Uterus (tissue), 4 donors: ENCODE measurements around the gene RARS2. TPM values are rescaled to one million over a fixed set of nuclear protein-coding genes. Genes with fewer than 3 reads are reported as not detected.

Experiments used
- DNase-seq, 2 donors: peaks; one replicate each; pipeline ENCODE4 v3.0.0-alpha.2; 2019 to 2020
- H3K27ac ChIP-seq, 2 donors: fragments of 200-600 bp; sonication (generic); 1 replicate in 1 of 2; 2 replicates in 1 of 2; pipeline ENCODE4 v1.5.1; 2016 to 2018
- H3K27me3 ChIP-seq, 2 donors: fragments of 200-600 bp; sonication (generic); one replicate each; pipeline ENCODE4 v1.5.1; 2018 to 2019; ENCODE audit warnings: control low read depth in 1 of 2
- H3K36me3 ChIP-seq, 2 donors: fragments of 200-600 bp; sonication (generic); one replicate each; pipeline ENCODE4 v1.5.1; 2019; ENCODE audit warnings: control low read depth in 1 of 2
- H3K4me1 ChIP-seq, 2 donors: fragments of 200-600 bp; sonication (generic); one replicate each; pipeline ENCODE4 v1.5.1; 2018 to 2019; ENCODE audit warnings: control low read depth in 1 of 2
- H3K4me3 ChIP-seq, 2 donors: fragments of 200-600 bp; sonication (generic); 1 replicate in 1 of 2; 2 replicates in 1 of 2; pipeline ENCODE4 v1.5.1; 2018 to 2019; ENCODE audit warnings: mild to moderate bottlenecking in 1 of 2
- H3K9me3 ChIP-seq, 2 donors: fragments of 200-600 bp; sonication (generic); one replicate each; pipeline ENCODE4 v1.5.1; 2019; ENCODE audit warnings: control low read depth in 1 of 2
- POLR2A ChIP-seq, 2 donors: fragments of 450-650 bp; IDR thresholded peaks; one replicate each; pipeline ENCODE4 v1.6.1; 2016; ENCODE audit warnings: antibody characterized with exemption in 2 of 2, mild to moderate bottlenecking in 1 of 2, moderate library complexity in 1 of 2
- intact Hi-C: fragments of 100-400 bp; cut with DNase I; formaldehyde crosslinking; loops from one replicate; pipeline ENCODE4 v1.15.1; 2023; ENCODE audit warnings: low total_unique reads
- small RNA-seq: library from RNA; depleted of rRNA; stranded (forward); fragments of <200 nt; gene quantifications from one replicate; pipeline ENCODE3, GENCODE V24; 2016
- total RNA-seq, 4 donors: library from RNA; depleted of rRNA in 3 of 4; stranded (reverse); fragments of >200 nt in 3 of 4; gene quantifications; one replicate each; pipeline versions ENCODE4 v1.1.0 to v1.2.4, GENCODE V29; 2014 to 2023
- TF ChIP-seq, protein P1 (sequence below), 4 experiments: fragments of 200-600 bp in 2 of 4; fragments of 450-650 bp in 2 of 4; sonication (generic) in 2 of 4; IDR thresholded peaks; one replicate each; pipeline ENCODE4 v1.5.1; 2016 to 2019; ENCODE audit warnings: antibody characterized with exemption in 4 of 4, mild to moderate bottlenecking in 2 of 4, moderate library complexity in 1 of 4
- donor health status: DM: yes; HTN: yes; CAD: no.

The RARS2 gene
- total RNA-seq, 4 donors from 2014 or later: 15.6 to 61.3 (median 44.1) TPM

GRCh38 chr6:87473419-87473903, 116.3 kb downstream of the RARS2 start:
- Histone ChIP-seq H3K36me3 (no peaks in the 10 kb centered on the region), H3K4me1 (peaks cover 0 to 5% of the 10 kb centered on the region in 2 donors), H3K9me3 (no peaks in the 10 kb centered on the region), H3K27me3 (no peaks in the 10 kb centered on the region), H3K4me3 (peak overlapping the region; percentile 60 to 80), H3K27ac (peak overlapping the region; percentile 90 to 93)
- intact Hi-C loops: no loop called here
- TF ChIP-seq, protein P1, sequence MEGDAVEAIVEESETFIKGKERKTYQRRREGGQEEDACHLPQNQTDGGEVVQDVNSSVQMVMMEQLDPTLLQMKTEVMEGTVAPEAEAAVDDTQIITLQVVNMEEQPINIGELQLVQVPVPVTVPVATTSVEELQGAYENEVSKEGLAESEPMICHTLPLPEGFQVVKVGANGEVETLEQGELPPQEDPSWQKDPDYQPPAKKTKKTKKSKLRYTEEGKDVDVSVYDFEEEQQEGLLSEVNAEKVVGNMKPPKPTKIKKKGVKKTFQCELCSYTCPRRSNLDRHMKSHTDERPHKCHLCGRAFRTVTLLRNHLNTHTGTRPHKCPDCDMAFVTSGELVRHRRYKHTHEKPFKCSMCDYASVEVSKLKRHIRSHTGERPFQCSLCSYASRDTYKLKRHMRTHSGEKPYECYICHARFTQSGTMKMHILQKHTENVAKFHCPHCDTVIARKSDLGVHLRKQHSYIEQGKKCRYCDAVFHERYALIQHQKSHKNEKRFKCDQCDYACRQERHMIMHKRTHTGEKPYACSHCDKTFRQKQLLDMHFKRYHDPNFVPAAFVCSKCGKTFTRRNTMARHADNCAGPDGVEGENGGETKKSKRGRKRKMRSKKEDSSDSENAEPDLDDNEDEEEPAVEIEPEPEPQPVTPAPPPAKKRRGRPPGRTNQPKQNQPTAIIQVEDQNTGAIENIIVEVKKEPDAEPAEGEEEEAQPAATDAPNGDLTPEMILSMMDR (IDR thresholded peaks at IDR 0.05): no peak
- TF ChIP-seq POLR2A (IDR thresholded peaks at IDR 0.05): no peak
- DNase-seq: no peak

DNA sequence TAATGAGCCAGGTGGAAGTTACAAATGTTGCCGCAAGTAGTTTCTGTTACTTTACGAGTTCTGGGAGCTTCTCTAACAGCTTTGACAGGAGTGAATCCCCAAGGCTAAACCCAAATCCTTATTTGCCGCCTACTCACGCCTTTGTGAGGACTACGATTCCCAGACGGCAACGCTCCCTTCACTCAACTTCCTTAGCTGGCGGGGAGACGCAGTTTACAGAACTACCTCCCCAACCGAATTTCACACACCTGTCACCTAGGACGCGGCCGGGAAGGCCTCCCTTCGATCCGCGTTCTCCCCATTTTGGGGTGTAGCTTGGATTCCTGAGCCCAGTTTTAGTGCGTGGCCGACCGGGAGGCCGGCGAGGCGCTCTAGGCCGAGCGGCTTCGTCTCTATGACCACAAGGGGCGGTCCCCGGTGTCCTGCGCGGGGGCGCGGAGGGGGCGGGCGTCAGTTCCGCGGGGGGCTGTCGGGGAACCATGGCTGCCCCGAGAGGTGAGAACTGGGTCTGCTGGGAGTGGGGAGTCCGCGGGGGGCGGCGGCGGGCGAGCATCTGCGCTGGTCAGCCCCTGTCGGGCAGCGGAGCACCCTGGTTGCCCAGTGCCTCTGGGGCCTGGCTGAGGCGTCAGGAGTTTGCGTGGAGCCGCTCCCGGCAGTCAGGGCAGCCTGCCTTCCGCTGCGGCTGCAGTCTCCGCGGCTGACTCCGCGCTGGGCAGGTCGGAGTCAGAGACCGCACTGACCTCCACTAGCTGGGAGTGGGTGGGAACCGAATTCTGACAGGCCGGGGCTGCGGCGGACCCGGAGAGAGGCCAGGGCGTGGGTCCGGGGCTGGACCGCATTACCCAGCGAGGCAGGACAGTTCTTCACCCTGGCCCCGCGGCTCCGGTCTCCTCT, 117.0 kb downstream of the RARS2 start, which contains the start of gene SLC35A1:
Gene SLC35A1 (plus strand): TSS at position 450 of the 894 bp plus-strand sequence. CDS start 30 bp downstream, at position 480.
- H3K4me1 ChIP-seq: peaks cover 0 to 5% of the 10 kb centered on the region in 2 donors
- H3K27ac ChIP-seq: peak within 1 kb of the TSS; percentile 90 to 93
- H3K36me3 ChIP-seq: no peaks in the 10 kb centered on the region
- DNase-seq: peak; percentile 81 to 84
- H3K9me3 ChIP-seq: no peaks in the 10 kb centered on the region
- intact Hi-C loops: no loop called here
- peak within 1 kb of the TSS; percentile 60 to 80 for H3K4me3 ChIP-seq
- peak; percentile 34 to 71 for TF ChIP-seq POLR2A (IDR thresholded peaks at IDR 0.05)
- TF ChIP-seq, protein P1 (IDR thresholded peaks at IDR 0.05): peak; percentile 19 to 52 (median 28)
- H3K27me3 ChIP-seq: no peaks in the 10 kb centered on the region

GRCh38 chr6:87465051-87465450, 124.7 kb downstream of the RARS2 start:
- no peak overlapping the region for H3K27ac ChIP-seq
- TF ChIP-seq, protein P1 (IDR thresholded peaks at IDR 0.05): no peak
- TF ChIP-seq POLR2A (IDR thresholded peaks at IDR 0.05): no peak
- DNase-seq: no peak
- H3K9me3 ChIP-seq: no peaks in the 10 kb centered on the region
- H3K4me1 ChIP-seq: no peaks in the 10 kb centered on the region
- no peaks in the 10 kb centered on the region for H3K27me3 ChIP-seq
- no peaks in the 10 kb centered on the region for H3K36me3 ChIP-seq
- intact Hi-C loops: no loop called here
- H3K4me3 ChIP-seq: no peak overlapping the region

Small RNA genes lying within 50 kb of the gene (small RNA-seq; reads per million reads assigned to genes)
- gene RNU6-444P: not detected

Other genes with a start within 250 kb of the RARS2 start
- 1 to 10 TPM in 2 of 4 donors, not detected in 2; 7.0 to 8.6 TPM for gene C6orf163, start 245.2 kb downstream of the RARS2 start, total RNA-seq
- 1 to 10 TPM in 2 of 4 donors, under 1 TPM in 1, not detected in 1; 0.52 to 3.9 (median 2.8) TPM for gene CFAP206, start 182.0 kb downstream of the RARS2 start, total RNA-seq
- gene SLC35A1, start 117.0 kb downstream of the RARS2 start, total RNA-seq: 10 to 100 TPM; 17.6 to 38.0 (median 25.8) TPM
- gene ORC3, start 148 bp upstream of the RARS2 start, total RNA-seq: 10 to 100 TPM in 3 of 4 donors, 1 to 10 TPM in 1; 6.2 to 43.9 (median 24.8) TPM
- 10 to 100 TPM in 3 of 4 donors, 1 to 10 TPM in 1; 6.9 to 41.5 (median 24.8) TPM for gene AKIRIN2, start 112.2 kb upstream of the RARS2 start, total RNA-seq